Activated naive CD8-positive, alpha-beta T cell treated with anti-CD3 and anti-CD28 coated beads, Interleukin-2, amount 50 U/mL, for 16 hours (primary cell): ENCODE results near the gene SFN.
"Not testable (repeated sequence)": the region's sequence is repeated elsewhere in the genome, so short reads cannot be mapped to it uniquely, and the experiment has no call there.

Experiments
- DNase-seq: peaks from one replicate; pipeline ENCODE4 v3.0.0-alpha.2; 2020; ENCODE audit warnings: low read depth, low spot score

SFN gene

GRCh38 chr1:26862781-26863684, at the start of gene SFN:
SFN (plus strand) TSS chr1:26863149; CDS start chr1:26863213, 64 bp downstream.
- no peak for DNase-seq

GRCh38 chr1:26814377-26814776, 48.6 kb upstream of the SFN start:
- no peak for DNase-seq

GRCh38 chr1:26814893-26815292, 48.1 kb upstream of the SFN start:
- no peak for DNase-seq

- DNase-seq = no peak
Observed at GRCh38 chr1:26820784-26821269, 42.1 kb upstream of the SFN start.

GRCh38 chr1:26822737-26823395, 40.1 kb upstream of the SFN start:
- no peak for DNase-seq

- no peak for DNase-seq
Observed at GRCh38 chr1:26824731-26825130, 38.2 kb upstream of the SFN start.

GRCh38 chr1:26826261-26827105, 36.5 kb upstream of the SFN start, which contains the start of gene ZDHHC18:
ZDHHC18 (plus strand) TSS chr1:26826688; CDS start chr1:26826805, 117 bp downstream.
- no peak for DNase-seq

- no peak for DNase-seq
Observed at GRCh38 chr1:26827106-26827604, 35.8 kb upstream of the SFN start.

- no peak for DNase-seq
Observed at GRCh38 chr1:26827663-26828062, 35.3 kb upstream of the SFN start.

GRCh38 chr1:26828411-26828991, 34.4 kb upstream of the SFN start:
- DNase-seq = no peak

- DNase-seq = no peak
Observed at GRCh38 chr1:26829184-26829911, 33.6 kb upstream of the SFN start.

- no peak for DNase-seq
Observed at GRCh38 chr1:26831059-26831458, 31.9 kb upstream of the SFN start.

GRCh38 chr1:26831546-26832248, 31.3 kb upstream of the SFN start:
- no peak for DNase-seq

- no peak for DNase-seq
Observed at GRCh38 chr1:26832249-26832960, 30.5 kb upstream of the SFN start.

GRCh38 chr1:26833432-26834405, 29.2 kb upstream of the SFN start:
- DNase-seq = peak; percentile 66

GRCh38 chr1:26837665-26838064, 25.3 kb upstream of the SFN start:
- DNase-seq = not testable (repeated sequence)

- no peak for DNase-seq
Observed at GRCh38 chr1:26838474-26839338, 24.2 kb upstream of the SFN start.
